ENCODE measurements around the gene LRRN2. TPM values are rescaled to one million over a fixed set of nuclear protein-coding genes. Genes with fewer than 3 reads are reported as not detected.
A peak's percentile ranks its signal among the peaks of the same experiment; 100 is the strongest.

Gene LRRN2
- total and polyA plus RNA-seq, 9 of the 15 experiments (the other 6 are each of a cell fraction or from before 2014, with no cell fraction given), result 0.05 TPM; not detected in 8

DNA sequence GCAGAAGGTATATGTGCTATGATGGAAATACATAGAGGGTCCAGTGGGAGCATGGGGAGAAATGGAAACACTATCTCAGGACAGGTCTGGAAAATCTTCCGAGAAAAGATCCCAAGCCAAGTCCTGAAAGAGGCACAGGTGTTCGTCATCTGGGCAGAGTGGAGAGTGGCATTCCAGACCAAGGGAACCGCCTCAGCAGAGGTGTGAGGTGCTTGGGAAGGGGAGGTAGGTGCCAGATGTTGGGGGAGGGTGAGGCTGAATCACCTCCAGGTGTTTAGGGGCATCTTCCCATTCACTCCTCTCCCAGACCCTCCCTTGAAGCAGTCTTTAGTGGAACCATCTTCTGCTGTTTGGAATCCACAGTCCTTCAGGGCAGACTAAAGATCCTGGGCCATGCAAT is 23.5 kb upstream of the LRRN2 start:
- no peaks in the 10 kb centered on the region for H3K79me2 ChIP-seq (ENCODE audit: control insufficient read depth, insufficient read depth, low read length)
- CTCF ChIA-PET (ENCODE audit: low intra/inter-chr PET ratio), result no interaction called here
- FAIRE-seq, result no peak
- no peaks in the 10 kb centered on the region for H4K20me1 ChIP-seq (replicated peaks; ENCODE audit: control insufficient read depth, insufficient read depth, low read length)
- H3K4me3 ChIP-seq, result no peak overlapping the region
- in situ Hi-C loops (cut with MboI), result no loop called here
- peaks cover 35 to 89% of the 10 kb centered on the region in 2 experiments for H3K4me1 ChIP-seq (replicated peaks in 1 of 2; ENCODE audit: control insufficient read depth in 2 of 2, insufficient read depth in 2 of 2, low read length in 2 of 2)
- POLR2A ChIA-PET, result interaction anchor here (1.1 kb wide), 1 partner anchor 16 kb away, joined by 3 read pairs; no protein-coding TSS in a partner anchor
- no peak for DNase-seq (ENCODE audit: extremely low read depth in 1 of 4, low spot score in 3 of 4)
- 93% methylated on average over 3 of the region's 3 CpGs for WGBS (ENCODE audit: insufficient coverage, low coverage, missing lambda C conversion rate)
- H3K36me3 ChIP-seq (ENCODE audit: control insufficient read depth, insufficient read depth, low read length), result no peaks in the 10 kb centered on the region
- no peak overlapping the region for H3K9ac ChIP-seq (ENCODE audit: insufficient read depth in 1 of 2, low read depth in 2 of 2, low read length in 2 of 2)
- no peak for ATAC-seq
- H3K27ac ChIP-seq (ENCODE audit: extremely low read depth, low read depth, low read length), result no peak overlapping the region
- 0 out of 2 replicates have a peak, but pooled peaks have one; percentile 38 for TF ChIP-seq IRF2 (CRISPR knock-in tag; IDR thresholded peaks at IDR 0.05)
- TF ChIP-seq ZNF124 (CRISPR knock-in tag; IDR thresholded peaks at IDR 0.05), result no peak
- BruUV-seq (replicated peaks), result no TSS peak
- no peaks in the 10 kb centered on the region for H3K9me3 ChIP-seq (replicated peaks; ENCODE audit: control insufficient read depth, insufficient read depth, low read depth, low read length)
- no peak overlapping the region for H2AFZ ChIP-seq (ENCODE audit: low read depth, low read length)
- H3K27me3 ChIP-seq (ENCODE audit: control insufficient read depth in 2 of 2, insufficient read depth in 2 of 2, low read length in 2 of 2), result no peaks in the 10 kb centered on the region
- no peak overlapping the region for H3K4me2 ChIP-seq (ENCODE audit: insufficient read depth, low read length)
- intact Hi-C loops (cut with micrococcal nuclease), result no loop called here
- H3K9me1 ChIP-seq (ENCODE audit: control insufficient read depth, insufficient read depth, low read length), result no peaks in the 10 kb centered on the region

DNA sequence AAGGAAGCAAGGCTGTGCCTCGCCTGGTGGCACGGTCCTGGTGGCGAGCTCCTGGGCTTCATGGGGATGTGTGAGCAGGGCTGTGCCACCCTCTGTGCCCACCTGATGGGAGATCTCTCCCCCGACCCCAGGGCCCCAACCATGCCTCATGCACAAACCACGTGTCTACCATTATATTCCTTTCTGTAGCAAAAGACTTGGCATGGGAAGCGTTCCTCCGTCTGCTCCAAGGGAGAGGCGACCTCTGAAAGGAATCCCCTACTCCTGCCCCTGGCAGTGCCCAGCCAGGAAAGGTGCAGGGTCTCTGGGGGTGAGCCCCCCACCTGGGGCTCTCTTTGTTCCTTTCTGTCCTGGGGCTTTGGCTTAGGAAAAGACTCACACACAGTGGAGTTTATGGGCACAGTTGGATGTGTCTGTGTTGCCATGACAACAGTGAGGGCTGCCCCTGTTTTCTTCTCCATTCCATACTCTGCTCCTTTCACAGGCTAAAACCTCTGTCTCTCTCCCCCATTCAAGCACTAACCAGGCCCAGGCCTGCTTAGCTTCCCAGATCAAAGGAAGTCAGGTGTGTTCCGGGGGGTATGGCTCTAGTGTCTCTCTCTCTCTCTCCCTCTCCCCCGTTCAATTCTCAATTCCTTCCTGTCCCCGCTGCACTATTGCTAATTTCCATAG is 21.4 kb upstream of the LRRN2 start:
- Histone ChIP-seq H3K79me2 (ENCODE audit: control insufficient read depth, insufficient read depth, low read length) (no peaks in the 10 kb centered on the region), H3K9me3 (replicated peaks; ENCODE audit: control insufficient read depth, insufficient read depth, low read depth, low read length) (no peaks in the 10 kb centered on the region), H3K4me1 (replicated peaks in 1 of 2; ENCODE audit: control insufficient read depth in 2 of 2, insufficient read depth in 2 of 2, low read length in 2 of 2) (peaks cover 30 to 73% of the 10 kb centered on the region in 2 experiments), H3K4me3 (no peak overlapping the region; the same call in 1 of the 2 replicates), H3K27ac (ENCODE audit: extremely low read depth, low read depth, low read length) (peak overlapping the region; percentile 73), H3K36me3 (ENCODE audit: control insufficient read depth, insufficient read depth, low read length) (no peaks in the 10 kb centered on the region), H3K9me1 (ENCODE audit: control insufficient read depth, insufficient read depth, low read length) (no peaks in the 10 kb centered on the region), H3K4me2 (ENCODE audit: insufficient read depth, low read length) (peak overlapping the region; percentile 77), H3K27me3 (ENCODE audit: control insufficient read depth in 2 of 2, insufficient read depth in 2 of 2, low read length in 2 of 2) (no peaks in the 10 kb centered on the region), H3K9ac (ENCODE audit: insufficient read depth in 1 of 2, low read depth in 2 of 2, low read length in 2 of 2) (peak overlapping the region; percentile 35 to 52; a peak in 3 of 4 replicates), H2AFZ (ENCODE audit: low read depth, low read length) (peak overlapping the region; percentile 92), H4K20me1 (replicated peaks; ENCODE audit: control insufficient read depth, insufficient read depth, low read length) (no peaks in the 10 kb centered on the region)
- in situ Hi-C loops (cut with MboI), result no loop called here
- ChIA-PET POLR2A (no interaction called here), CTCF (ENCODE audit: low intra/inter-chr PET ratio) (no interaction called here)
- intact Hi-C loops (cut with micrococcal nuclease), result loop anchor here (2.0 kb wide), 1 partner anchor 14 kb away; no protein-coding TSS in a partner anchor
- DNase-seq (ENCODE audit: extremely low read depth in 1 of 4, low spot score in 3 of 4), result peak in 1 of 4 experiments; percentile 27
- WGBS (ENCODE audit: insufficient coverage, low coverage, missing lambda C conversion rate), result 43% methylated on average over 10 of the region's 11 CpGs
- BruUV-seq (replicated peaks), result no TSS peak
- FAIRE-seq, result no peak
- no peak for ATAC-seq
- TF ChIP-seq RBM14 (IDR thresholded peaks at IDR 0.05; ENCODE audit: borderline replicate concordance, insufficient read depth, low read depth, low read length), result no peak
- TF ChIP-seq, protein P1, sequence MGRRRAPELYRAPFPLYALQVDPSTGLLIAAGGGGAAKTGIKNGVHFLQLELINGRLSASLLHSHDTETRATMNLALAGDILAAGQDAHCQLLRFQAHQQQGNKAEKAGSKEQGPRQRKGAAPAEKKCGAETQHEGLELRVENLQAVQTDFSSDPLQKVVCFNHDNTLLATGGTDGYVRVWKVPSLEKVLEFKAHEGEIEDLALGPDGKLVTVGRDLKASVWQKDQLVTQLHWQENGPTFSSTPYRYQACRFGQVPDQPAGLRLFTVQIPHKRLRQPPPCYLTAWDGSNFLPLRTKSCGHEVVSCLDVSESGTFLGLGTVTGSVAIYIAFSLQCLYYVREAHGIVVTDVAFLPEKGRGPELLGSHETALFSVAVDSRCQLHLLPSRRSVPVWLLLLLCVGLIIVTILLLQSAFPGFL (CRISPR knock-in tag; IDR thresholded peaks at IDR 0.05), result no peak
- TF ChIP-seq ZNF165 (CRISPR knock-in tag; IDR thresholded peaks at IDR 0.05; ENCODE audit: borderline replicate concordance), result 0 out of 2 replicates have a peak, but pooled peaks have one; percentile 8
- TF ChIP-seq, protein P2, sequence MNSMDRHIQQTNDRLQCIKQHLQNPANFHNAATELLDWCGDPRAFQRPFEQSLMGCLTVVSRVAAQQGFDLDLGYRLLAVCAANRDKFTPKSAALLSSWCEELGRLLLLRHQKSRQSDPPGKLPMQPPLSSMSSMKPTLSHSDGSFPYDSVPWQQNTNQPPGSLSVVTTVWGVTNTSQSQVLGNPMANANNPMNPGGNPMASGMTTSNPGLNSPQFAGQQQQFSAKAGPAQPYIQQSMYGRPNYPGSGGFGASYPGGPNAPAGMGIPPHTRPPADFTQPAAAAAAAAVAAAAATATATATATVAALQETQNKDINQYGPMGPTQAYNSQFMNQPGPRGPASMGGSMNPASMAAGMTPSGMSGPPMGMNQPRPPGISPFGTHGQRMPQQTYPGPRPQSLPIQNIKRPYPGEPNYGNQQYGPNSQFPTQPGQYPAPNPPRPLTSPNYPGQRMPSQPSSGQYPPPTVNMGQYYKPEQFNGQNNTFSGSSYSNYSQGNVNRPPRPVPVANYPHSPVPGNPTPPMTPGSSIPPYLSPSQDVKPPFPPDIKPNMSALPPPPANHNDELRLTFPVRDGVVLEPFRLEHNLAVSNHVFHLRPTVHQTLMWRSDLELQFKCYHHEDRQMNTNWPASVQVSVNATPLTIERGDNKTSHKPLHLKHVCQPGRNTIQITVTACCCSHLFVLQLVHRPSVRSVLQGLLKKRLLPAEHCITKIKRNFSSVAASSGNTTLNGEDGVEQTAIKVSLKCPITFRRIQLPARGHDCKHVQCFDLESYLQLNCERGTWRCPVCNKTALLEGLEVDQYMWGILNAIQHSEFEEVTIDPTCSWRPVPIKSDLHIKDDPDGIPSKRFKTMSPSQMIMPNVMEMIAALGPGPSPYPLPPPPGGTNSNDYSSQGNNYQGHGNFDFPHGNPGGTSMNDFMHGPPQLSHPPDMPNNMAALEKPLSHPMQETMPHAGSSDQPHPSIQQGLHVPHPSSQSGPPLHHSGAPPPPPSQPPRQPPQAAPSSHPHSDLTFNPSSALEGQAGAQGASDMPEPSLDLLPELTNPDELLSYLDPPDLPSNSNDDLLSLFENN (IDR thresholded peaks at IDR 0.05; ENCODE audit: low read depth in 2 of 2, low read length in 2 of 2), result no peak
- TF ChIP-seq MAFF (IDR thresholded peaks at IDR 0.05; ENCODE audit: low read length), result no peak
- TF ChIP-seq PHF20 (IDR thresholded peaks at IDR 0.05; ENCODE audit: partially characterized antibody), result no peak
- TF ChIP-seq PHTF2 (CRISPR knock-in tag; IDR thresholded peaks at IDR 0.05), result no peak
- TF ChIP-seq DACH1 (IDR thresholded peaks at IDR 0.05; ENCODE audit: partially characterized antibody), result no peak
- TF ChIP-seq SMARCA4 (IDR thresholded peaks at IDR 0.05), result no peak

Measured in K562 (cell line).